BE2C (cell line): Measurements from ENCODE around the gene DSTYK.

Experiments used
- DNase-seq: peaks from one replicate; pipeline ENCODE4 v3.0.0-alpha.2; 2020
- H3K27me3 ChIP-seq: fragments of 250-450 bp; sonication (Bioruptor Pico); 2 replicates; pipeline ENCODE4 v1.5.1; 2020; ENCODE audit warnings: mild to moderate bottlenecking
- H3K36me3 ChIP-seq: fragments of 250-450 bp; sonication (Bioruptor Pico); 2 replicates; pipeline ENCODE4 v1.5.1; 2020; ENCODE audit warnings: mild to moderate bottlenecking
- H3K4me1 ChIP-seq: fragments of 250-450 bp; sonication (Bioruptor Pico); 2 replicates; pipeline ENCODE4 v1.5.1; 2020
- H3K4me3 ChIP-seq: 2 replicates; pipeline ENCODE4 v1.5.1; 2011; ENCODE audit warnings: low read depth, low read length
- H3K9me3 ChIP-seq: fragments of 250-450 bp; sonication (Bioruptor Pico); 2 replicates; pipeline ENCODE4 v1.5.1; 2020
- TF ChIP-seq, protein P1 (sequence below): IDR thresholded peaks from 2 replicates; pipeline ENCODE4 v1.5.1; 2012; ENCODE audit warnings: mild to moderate bottlenecking, low read depth, low read length

Gene DSTYK

DNA sequence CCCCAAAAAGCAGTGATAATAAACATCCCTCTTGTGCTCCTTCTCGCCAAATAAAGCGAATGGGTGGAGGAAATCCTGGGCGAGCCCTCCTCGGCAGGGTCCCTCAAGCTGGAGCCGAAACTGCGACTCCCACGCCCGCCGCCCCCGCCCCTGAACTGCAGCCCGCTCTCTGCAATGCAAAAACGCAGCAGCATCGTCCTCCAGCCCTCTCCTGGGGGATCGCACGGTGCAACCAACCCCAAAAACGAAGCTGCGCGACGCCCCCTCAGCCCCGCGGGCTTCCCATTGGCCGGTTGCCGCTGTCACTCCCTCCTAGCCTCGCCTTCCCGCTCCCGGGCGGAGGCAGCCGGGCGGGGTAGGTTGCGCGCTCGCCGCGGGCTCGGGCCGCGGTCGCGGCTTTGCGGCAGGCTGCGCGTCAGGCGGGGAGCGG is 16.1 kb upstream of the DSTYK start, which contains the start of gene TMCC2:
Gene TMCC2, plus strand, starts transcription at position 363 of the 430 bp plus-strand sequence. CDS start 619 bp downstream, outside the sequence.
- TF ChIP-seq, protein P1, sequence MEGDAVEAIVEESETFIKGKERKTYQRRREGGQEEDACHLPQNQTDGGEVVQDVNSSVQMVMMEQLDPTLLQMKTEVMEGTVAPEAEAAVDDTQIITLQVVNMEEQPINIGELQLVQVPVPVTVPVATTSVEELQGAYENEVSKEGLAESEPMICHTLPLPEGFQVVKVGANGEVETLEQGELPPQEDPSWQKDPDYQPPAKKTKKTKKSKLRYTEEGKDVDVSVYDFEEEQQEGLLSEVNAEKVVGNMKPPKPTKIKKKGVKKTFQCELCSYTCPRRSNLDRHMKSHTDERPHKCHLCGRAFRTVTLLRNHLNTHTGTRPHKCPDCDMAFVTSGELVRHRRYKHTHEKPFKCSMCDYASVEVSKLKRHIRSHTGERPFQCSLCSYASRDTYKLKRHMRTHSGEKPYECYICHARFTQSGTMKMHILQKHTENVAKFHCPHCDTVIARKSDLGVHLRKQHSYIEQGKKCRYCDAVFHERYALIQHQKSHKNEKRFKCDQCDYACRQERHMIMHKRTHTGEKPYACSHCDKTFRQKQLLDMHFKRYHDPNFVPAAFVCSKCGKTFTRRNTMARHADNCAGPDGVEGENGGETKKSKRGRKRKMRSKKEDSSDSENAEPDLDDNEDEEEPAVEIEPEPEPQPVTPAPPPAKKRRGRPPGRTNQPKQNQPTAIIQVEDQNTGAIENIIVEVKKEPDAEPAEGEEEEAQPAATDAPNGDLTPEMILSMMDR: no peak
- Histone ChIP-seq H3K9me3 (no peaks in the 10 kb centered on the region), H3K4me3 (peak within 1 kb of the TSS; percentile 74), H3K27me3 (no peaks in the 10 kb centered on the region), H3K4me1 (peaks cover 3% of the 10 kb centered on the region; the same call in 1 of the 2 replicates), H3K36me3 (no peaks in the 10 kb centered on the region)
- DNase-seq: peak; percentile 96

DNA sequence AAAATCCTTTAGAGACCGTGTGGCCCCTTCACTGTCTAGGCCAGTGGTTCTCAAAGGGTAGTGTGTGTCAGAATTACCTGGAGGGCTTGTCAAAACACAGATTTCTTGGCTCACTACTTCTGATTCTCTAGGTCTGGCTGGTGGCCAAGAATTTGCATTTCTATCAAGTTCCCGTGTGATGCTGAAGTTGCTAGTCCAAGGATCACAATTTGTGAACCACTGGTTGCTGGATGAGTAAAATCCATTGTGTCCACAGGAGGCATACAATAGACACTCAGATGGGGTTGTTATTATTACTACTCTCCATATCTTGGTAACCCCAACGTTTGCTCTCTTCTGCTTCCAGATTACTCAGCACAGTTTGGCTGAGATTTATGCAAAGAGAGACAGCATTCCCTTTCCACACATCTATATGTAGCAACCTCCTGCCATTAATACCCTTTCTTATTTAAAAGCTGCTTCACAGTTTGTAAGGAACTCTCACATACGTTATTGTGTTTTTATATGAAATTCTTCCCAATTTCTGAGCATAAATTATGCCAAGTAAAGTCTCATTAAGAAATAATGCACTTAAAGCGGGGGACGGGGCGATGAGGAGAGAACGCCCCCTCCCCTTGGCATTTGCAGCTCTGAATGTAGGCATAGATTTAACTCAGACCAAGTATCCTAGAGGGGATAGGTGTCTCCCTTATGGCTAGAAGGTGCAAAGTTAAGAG is 15.5 kb upstream of the DSTYK start:
- DNase-seq: no peak

GRCh38 chr1:205225901-205226765 is 14.6 kb upstream of the DSTYK start:
- peaks cover 3% of the 10 kb centered on the region; the same call in 1 of the 2 replicates for H3K4me1 ChIP-seq
- no peaks in the 10 kb centered on the region for H3K9me3 ChIP-seq
- TF ChIP-seq, protein P1: no peak
- no peaks in the 10 kb centered on the region for H3K27me3 ChIP-seq
- no peak overlapping the region for H3K4me3 ChIP-seq
- no peak for DNase-seq
- H3K36me3 ChIP-seq: no peaks in the 10 kb centered on the region

More for the DNA sequence above, 15.5 kb upstream of the DSTYK start:
- H3K4me3 ChIP-seq: peak overlapping the region; percentile 67
- TF ChIP-seq, protein P1: no peak
- no peaks in the 10 kb centered on the region for H3K36me3 ChIP-seq
- H3K4me1 ChIP-seq: peaks cover 3% of the 10 kb centered on the region; the same call in 1 of the 2 replicates
- no peaks in the 10 kb centered on the region for H3K27me3 ChIP-seq
- H3K9me3 ChIP-seq: no peaks in the 10 kb centered on the region

DNA sequence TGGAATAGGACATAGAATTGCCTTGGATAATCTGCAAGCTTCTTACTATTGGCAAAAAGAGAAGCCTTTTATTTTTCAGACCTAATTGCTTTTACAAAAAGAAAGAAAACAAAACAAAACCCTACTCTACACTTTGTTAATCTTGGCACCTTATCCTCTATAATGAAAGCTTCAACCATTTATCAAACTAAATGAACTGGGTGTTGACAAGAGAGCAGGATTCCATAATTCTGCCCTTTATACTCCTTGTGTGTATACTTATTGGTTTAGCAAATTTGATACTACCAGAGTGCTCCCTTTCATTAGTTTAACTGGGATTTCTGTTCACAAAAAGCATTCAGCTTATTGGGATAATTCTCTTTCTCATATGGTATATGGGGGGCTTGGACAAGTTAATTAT is 13.2 kb upstream of the DSTYK start:
- Histone ChIP-seq H3K9me3 (no peaks in the 10 kb centered on the region), H3K4me3 (no peak overlapping the region), H3K4me1 (peaks cover 3% of the 10 kb centered on the region; the same call in 1 of the 2 replicates), H3K36me3 (no peaks in the 10 kb centered on the region), H3K27me3 (no peaks in the 10 kb centered on the region)
- TF ChIP-seq, protein P1: no peak
- no peak for DNase-seq

- DNase-seq: no peak
- no peaks in the 10 kb centered on the region for H3K4me1 ChIP-seq
- H3K4me3 ChIP-seq: no peak overlapping the region
- H3K9me3 ChIP-seq: no peaks in the 10 kb centered on the region
- H3K36me3 ChIP-seq: no peaks in the 10 kb centered on the region
- H3K27me3 ChIP-seq: no peaks in the 10 kb centered on the region
- TF ChIP-seq, protein P1: no peak
Observed at GRCh38 chr1:205220421-205220820, 8.9 kb upstream of the DSTYK start.
